AG08396 (cell line): ENCODE data around the gene JADE2.
A peak's percentile ranks its signal among the peaks of the same experiment; 100 is the strongest.
"Not testable (repeated sequence)": the region's sequence is repeated elsewhere in the genome, so short reads cannot be mapped to it uniquely, and the experiment has no call there.

Experiments used
- DNase-seq: peaks from one replicate; pipeline ENCODE4 v3.0.0; 2012; ENCODE audit warnings: low spot score, mixed read lengths

Gene JADE2

DNA sequence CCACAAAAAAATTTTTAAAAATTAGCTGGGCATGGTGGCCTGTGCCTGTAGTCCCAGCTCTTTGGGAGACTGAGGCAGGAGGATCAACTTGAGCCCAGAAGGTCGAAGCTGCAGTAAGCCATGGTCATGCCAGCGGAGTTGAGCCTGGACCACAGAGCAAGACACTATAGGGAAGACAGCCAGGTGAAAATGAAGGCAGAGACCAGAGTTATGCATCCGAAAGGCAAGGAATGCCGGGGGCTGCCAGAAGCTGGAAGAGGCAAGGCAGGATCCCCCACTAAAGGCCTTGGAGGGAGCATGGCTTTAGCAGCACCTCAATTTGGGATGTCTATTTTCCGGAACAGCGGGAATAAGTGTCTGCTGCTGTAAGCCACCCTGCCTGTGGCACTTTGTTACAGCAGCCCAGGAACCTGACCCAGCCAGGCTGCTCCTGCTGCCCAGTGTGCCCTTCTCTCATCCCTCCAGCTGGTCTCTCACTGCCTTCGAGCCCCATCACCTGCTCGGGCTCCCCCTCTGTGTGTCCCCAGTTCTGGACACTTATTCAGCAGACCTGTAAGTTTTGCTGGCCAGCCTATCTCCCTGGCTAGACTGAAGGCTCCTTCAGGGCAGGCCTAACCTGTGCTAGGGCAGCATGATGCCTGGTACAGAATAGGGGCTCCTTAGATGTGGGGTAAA is 16.8 kb upstream of the JADE2 start:
- DNase-seq: no peak

DNA sequence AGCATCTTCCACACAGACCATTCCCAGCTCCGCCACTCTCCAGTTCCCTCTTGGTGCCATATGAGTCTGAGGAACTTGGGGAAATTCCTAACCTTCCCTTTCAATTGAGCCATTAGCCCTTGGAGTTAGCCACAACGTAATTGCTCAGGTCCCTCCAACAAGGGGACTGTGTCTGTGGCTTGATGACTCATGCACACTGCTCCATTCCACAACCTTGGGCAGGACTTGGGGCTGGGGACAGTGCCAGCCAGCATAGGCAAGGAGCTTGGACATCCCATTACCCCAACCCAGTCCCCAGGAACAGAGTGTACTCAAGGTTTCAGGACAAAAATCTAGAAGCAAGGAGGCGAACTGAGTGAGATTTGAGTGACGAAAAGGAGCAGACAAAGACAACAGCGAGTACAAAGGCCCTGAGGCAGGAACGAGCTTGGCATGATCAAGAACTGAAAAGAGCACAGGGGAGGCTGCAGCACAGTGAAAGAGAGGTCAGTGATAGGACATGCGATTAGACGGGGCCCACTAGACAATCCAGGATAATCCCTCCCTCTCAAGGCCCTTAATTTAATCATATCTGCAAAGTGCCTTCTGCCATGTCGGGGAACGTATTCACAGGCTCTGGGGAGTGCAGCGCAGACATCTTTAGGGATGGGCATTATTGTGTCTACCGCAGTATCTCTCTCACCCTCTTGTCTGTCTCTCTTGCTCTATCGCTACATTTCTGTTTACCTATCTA is 16.0 kb upstream of the JADE2 start:
- no peak for DNase-seq

DNA sequence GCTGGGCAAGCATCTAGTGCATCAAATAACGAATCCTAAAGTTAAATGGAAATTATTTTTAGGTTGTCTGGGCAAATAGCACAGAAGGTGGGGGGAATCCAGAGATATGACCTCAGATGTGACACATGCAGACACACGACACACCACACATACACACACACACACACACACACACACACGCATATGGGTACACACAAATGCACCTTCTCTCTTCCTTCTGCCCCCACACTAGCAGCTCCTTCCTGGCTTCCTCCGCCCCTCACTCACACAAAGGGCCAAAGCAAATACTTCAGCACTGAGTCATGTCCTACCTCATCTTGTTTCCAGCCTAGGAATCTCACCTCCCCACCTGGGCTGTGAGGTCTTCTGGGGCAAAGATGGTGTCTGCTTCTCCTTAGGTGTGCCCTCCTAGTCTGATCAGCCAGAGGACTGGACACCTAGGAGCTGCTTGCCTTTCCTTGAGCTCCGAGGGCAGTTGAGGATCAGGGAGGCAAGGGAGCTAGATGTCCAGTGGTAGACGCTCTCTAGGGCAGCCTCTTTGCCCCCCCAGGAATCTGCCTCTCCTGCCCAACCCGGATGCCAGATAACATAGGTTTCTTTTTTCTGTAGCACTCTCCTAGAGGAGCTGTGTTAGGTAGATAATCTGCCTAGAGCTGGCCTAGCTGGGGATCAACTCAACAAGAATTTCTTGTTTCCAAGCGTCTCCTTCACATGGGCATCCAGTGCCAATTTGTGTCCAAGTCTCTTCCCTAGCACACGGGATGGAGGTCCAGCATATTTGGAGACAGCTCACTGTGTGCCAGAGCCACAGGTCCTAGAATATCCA is 14.3 kb upstream of the JADE2 start:
- no peak for DNase-seq

DNA sequence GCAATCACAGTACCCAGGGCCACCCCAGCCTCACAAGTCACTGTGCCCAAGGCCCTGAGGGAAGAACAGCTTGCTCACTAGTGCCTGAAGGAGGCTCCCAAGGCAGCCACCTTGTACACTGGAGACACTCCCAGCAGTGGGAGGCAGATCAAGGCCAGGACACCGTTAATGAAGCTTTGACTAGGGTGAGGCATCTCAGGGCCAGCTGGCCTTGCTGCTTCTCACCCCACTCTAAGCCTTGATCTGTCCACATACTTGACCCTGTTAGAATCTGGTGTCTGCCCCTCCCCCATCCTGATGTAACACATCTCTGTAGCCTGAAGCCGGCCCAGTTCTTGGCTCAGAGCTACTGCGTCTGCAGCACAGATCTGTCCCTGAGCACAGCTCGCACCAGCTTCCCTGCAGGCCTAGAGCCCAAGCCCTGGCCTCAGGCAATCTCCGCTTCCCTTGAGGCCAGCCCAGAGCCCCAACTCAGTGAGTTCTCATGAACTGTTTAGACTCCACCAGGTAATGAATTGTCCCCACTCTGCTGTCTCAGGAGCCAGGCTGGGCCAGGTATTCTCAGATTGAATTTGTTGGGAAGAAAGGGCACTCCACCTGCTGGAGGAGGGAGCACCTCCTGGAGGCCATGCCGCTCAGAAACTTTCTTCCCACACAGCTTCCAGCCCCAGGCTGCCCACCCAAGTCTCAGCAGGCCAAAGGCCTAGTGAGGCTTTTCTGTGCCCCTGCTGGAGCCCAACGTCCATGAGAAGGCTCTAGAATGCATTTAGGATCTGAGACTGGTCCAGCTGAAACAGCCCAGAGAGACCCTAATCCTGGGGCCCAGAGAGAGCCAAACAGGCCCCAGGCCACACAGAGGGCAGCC is 13.4 kb upstream of the JADE2 start:
- DNase-seq: no peak

DNA sequence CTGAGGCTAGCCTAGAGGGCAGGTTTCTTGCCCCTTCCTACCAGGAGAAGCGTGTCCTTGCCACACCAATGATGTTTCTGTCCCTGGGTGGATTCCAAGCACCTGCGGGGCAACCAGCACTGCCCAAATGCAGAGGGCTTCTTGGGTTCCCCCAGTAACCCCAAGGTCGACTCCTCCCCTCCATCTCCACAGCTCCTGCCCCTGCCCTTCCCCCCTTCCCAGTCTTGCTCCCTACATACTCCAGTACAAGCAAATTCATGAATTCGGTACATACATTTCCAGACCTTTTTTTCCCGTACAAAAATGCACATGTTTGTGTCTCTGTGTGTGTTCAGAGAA is 12.8 kb upstream of the JADE2 start:
- no peak for DNase-seq

DNA sequence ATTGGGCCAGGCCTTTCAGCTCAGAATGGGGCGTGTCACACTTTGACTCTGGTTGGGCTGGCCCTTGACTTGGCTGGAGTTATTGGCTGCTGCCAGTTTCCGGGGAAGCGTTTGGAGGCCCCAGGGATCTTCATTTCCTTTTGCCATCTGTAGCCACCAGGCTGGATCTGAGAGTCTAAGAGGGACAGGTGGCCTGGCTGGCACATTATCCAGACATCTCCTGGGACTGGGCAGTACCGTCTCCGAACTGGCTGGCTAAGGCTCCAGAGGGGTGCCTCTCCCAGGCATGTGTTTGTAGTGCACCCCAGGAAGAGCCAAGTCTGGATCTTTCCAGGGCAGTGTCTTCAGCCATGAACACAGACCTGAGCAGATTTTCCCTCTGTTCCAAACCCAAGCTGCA is 9.7 kb upstream of the JADE2 start:
- no peak for DNase-seq

DNA sequence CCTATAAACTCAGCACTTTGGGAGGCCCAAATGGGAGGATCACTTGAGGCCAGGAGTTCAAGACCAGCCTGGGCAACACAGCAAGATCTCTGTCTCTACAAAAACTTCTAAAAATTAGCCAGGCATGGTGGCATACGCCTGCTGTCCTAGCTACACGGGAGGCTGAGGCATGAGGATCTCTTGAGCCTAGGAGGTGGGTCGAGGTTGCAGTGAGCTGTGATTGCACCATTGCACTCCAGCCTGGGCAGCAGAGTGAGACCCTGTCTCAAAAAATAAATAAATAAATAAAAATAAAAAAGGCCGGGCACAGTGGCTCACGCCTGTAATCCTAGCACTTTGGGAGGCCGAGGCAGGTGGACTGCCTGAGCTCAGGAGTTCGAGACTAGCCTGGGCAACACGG is 8.5 kb upstream of the JADE2 start:
- not testable (repeated sequence) for DNase-seq

DNA sequence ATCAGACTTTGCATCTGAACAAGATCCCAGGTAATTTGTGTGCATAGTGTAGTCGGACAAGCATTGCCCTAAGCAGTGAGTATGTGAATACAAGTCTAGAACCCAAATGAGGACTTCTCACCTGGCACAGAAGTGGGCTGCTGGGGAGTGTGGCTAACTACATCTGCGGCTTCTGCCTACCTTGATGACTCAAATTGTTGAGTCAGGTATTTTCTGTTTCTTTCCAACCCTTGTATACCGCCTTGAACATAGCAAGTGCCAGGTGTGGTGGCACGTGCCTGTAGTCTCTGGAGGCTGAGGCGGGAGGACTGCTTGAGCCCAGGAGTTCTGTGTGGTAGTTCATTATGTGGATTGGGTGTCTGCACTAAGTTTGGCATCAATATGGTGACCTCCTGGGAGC is 7.9 kb upstream of the JADE2 start:
- no peak for DNase-seq

DNA sequence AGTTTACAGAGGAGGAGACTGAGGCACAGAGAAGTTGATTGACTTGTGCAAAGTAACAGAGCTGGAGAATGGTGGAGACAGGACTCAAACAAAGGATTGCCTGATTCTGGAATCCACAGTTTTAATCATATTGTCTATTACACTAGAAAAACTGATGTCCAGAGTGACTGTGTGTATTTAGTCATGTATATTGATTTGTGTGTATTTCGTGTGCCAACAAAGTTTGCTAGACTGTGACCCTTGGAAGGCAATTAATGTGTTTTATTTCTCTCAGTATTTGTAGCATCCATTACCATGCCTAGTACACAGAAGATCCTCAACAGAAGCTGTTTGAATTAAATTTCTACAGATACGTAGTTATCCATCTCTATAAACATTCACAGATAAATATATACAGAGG is 5.5 kb upstream of the JADE2 start:
- DNase-seq: no peak

DNA sequence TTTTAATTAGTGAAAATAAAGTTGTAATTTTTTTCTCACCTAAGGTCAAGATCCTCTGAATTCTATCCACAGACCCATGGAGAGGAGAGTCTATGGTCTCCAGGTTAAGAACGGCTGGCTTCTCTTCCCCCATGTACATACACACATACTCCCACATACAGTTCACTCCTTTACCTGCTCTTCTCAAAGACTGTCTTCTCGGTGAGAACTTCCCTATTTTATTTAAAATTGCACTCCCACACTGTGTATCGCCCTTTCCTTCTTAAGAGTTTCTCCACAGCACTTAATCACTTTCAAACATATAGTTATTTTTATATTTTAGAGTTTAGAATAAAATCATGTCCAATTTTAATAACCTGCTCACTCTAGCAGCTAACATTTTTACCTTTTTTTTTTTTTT is 3.6 kb upstream of the JADE2 start:
- no peak for DNase-seq

DNA sequence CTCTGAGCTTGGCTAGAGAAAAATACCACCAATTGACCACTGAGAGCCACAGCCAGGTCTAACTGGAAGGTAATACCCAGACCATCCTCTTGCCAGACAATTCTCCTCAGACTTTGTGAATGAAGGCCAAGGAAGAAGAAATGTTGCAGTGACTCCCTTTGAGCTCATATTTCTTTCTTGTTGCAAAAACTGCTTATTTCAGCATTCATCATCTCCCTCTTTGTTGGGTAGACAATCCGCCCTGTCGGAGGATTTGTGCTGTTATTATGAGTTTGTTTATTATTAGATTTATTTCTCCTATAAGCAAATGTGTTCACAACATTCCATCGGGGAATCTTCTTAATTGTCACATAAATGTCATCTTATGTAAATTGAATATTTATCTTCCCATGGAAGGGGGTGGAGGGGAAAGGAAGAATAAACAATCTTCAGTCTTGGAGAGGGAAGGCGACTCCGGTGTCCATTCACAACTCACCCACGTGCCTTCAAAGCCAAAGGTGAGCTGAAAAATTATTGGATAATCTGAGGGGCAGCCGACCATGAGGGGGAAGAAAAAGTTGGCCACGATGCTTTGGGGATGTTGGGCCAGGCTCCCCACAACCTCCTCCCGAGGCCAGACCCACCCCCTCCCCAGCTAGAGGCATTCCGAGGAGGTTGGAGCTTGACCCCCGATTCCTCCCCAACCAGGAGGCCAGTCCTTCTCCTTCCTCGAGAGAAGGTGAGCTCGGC is 1.8 kb upstream of the JADE2 start:
- no peak for DNase-seq

DNA sequence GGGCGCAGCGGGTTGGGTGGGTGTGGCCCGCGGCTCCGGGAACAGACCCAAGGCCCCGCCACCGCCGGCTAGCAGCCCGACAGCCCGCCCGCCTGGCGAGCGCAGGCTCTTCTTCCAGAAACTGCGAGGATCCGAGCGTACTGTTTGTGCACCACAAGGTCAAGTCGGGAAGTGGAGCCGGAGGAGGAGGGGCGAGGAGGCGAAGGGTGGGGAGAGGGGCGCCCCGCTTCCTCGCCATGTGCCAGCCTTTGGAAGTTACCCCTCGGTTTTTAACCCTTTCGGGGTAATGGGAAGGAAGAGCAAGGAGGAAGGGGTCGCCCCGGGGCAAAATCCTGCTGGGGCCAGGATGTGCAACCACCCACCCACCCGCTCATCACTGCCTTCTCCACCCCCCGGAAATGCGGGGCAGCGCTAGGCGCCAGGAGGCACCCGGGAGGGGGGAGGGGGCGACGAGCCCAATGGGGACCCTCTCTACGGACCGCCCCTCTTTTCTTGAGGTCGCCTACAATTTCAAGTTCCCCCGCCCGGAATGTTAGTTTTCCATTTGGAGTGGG is 1.1 kb upstream of the JADE2 start:
- DNase-seq: peak; percentile 83

DNA sequence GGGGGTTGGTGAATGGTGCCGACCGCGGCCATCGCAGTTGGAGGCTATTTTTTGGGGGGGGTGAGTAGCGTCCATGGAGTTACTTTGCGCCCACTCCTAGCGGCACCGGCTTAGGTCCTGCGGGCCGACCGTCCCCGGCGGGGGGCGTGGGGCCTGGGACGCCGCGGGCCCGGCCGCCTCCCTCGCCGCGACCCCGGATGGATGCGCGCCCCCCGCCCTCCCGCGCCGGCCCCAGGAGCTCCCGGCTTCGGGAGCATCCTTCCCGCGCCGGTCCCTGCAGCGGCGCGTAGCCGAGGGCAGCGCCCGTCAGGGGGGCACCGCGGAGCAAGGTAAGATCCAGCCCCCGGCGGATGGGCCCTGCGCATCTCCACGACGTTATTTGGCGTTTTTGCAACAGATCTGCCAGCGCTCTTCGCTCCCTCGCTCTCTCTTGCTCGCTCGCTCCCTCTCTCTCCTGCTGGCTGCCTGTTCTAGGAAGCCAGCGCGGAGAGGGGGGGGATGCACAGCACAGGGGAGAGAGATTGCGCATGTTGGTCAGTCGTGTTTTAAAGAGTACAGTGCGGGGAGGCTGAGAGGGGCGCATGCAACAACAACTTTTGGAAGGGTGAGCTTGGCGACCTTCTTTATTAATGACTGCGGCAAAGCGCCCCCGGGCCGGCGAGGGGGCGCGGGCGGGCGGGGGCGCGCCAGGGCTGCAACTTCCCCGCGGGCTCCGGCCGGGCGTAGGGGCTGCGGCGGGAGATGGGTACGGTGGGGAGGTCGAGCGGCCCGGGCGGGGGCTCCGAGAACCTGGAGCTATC is 413 bp downstream of the JADE2 start:
- peak; percentile 80 for DNase-seq

DNA sequence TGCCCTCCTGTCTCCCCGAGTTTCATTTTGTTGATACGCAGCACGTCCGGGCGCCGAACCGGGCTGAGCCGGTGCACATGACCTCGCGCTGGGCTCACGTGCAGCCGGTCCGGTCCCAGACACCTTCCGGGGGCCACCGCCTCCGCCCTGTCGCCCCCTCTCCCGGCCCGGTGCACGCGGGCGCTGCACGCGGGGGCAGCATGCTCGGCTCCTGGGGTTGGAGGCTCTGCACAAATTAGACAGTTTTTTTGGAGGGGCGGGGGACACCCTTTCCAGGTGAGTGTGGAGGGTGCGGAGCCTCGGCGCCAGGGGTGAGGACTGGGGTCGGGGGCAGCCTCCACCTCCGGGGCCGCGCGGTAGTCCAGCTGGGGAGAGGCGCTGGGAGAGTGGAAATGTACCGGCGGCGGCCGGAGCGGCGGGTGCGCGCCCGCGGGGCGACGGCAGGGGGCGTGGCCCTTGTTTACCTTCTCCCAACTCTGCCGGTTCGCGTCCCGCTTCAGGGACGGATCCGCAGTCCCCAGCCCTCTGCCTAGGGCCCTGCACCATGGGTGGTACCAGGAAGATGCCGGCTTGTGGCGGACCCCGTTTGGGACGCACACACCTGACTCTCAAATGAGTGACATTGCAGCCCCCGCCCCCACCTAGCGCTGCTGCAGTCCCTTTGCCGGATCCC is 1.1 kb downstream of the JADE2 start:
- DNase-seq: peak; percentile 83

DNA sequence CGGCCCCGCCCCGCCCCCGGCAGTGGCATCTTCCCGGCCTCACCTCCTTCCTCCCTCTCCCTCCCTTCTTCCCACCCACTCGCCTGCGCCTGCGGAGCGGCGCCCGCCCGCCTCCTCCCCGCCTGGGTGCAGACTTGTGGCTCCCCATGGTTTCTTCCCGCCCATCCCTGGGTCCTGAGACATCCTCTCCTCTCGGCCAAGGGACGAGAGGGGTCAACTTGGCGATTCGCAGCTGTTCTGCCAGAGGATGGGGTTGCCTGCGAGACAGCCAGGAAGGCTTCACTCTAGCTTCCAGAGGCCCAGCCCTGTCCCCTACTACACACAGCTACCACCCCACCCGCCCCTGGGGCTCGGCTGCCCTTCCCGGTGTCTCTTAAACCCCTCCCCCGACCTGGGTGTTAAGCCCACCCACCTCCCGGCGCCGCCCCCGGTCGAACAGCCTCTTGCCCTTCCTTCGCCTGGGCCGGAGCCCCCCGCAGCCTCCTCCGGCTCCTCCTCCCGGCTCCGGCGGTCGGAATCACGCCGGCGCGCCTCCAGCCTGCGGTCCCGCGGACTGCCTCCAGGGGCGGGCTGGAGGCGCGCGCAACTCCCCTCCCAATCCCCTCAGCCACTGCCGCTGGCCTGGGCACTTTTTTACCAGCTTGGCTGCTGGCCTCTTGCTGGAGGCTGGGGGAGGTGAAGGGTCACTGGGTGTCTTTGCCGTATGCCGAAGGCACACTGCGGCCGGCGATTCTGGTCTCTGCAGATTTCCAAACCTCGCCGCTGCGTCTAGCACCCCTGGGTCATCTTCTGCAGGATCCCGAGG is 1.9 kb downstream of the JADE2 start:
- DNase-seq: peak; percentile 91

DNA sequence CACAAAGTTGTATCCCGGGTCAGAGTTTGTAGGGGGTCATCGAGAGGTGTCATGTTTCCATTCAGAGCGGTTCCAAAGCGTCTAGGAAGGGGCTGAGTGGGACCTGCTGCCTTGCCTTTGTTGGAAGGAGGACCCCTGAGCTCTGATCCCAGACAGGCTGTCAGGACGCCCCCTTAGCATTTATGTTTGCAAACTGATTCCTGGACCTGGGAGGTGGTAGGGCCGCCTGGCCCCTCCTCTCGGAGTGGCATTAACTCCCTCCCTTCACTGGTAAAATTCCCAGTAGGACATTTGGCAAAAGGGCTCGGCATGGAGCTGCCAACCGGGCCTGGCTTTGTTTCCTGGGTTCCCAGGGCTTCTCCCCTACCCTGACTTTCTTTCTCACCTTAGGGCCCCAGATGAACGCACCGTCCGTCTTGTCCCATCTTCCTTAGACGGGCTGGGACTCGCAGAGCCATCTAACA is 2.5 kb downstream of the JADE2 start:
- DNase-seq: no peak

DNA sequence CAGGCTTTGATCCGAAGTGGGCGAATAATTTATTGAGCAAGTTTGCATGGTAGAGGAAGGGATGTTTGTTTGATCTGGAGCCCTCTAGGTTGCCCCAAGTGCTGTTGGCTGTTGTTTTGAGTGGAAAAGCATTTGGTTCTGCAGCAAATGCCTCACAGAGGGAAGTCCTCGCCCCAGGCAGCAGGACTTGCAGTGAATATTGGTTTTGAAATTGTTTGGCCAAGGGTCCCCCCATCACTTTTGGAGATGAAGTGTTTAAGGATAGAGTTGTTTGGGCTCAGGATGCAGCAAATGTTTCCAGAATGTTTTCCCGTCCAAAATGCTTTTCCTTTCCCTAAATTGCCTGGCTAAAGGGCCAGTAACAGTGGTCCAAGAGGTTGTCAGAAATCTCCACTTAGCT is 3.1 kb downstream of the JADE2 start:
- DNase-seq: no peak

DNA sequence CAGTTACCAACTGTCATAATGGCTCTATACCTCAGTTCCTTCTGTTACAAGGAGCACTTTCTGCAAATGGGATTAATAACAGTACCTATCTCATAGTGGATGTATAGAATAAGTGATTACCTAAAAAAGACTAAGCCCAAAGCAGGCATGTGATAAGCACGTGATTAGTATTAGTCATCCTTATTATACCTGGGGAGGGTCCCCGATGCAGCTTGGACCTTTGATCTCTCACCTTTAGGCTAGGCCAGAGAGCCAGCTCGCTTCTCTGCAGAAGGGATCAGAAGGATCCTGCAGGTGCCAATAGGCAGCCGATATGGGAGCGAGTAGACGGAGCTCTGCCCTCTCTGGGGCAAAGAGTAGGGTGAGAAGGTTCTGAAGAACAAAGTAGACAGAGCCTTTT is 4.0 kb downstream of the JADE2 start:
- DNase-seq: no peak
